Lower leg skin (tissue), 3 donors: ENCODE data around the gene KAT2B.

ENCODE experiments used
- POLR2A ChIP-seq, 2 donors: fragments of 450-650 bp; IDR thresholded peaks; one replicate each; pipeline ENCODE4 v1.6.1; 2016 to 2017; ENCODE audit warnings: antibody characterized with exemption in 2 of 2, mild to moderate bottlenecking in 1 of 2, moderate library complexity in 1 of 2
- TF ChIP-seq, protein P1 (sequence below), 3 donors: fragments of 450-650 bp; IDR thresholded peaks; one replicate each; pipeline ENCODE4 v1.5.1; 2016; ENCODE audit warnings: antibody characterized with exemption in 3 of 3, mild to moderate bottlenecking in 3 of 3, moderate library complexity in 2 of 3

- TF ChIP-seq, protein P1, sequence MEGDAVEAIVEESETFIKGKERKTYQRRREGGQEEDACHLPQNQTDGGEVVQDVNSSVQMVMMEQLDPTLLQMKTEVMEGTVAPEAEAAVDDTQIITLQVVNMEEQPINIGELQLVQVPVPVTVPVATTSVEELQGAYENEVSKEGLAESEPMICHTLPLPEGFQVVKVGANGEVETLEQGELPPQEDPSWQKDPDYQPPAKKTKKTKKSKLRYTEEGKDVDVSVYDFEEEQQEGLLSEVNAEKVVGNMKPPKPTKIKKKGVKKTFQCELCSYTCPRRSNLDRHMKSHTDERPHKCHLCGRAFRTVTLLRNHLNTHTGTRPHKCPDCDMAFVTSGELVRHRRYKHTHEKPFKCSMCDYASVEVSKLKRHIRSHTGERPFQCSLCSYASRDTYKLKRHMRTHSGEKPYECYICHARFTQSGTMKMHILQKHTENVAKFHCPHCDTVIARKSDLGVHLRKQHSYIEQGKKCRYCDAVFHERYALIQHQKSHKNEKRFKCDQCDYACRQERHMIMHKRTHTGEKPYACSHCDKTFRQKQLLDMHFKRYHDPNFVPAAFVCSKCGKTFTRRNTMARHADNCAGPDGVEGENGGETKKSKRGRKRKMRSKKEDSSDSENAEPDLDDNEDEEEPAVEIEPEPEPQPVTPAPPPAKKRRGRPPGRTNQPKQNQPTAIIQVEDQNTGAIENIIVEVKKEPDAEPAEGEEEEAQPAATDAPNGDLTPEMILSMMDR (IDR thresholded peaks at IDR 0.05) = no peak
- TF ChIP-seq POLR2A (IDR thresholded peaks at IDR 0.05) = no peak
Measured at GRCh38 chr3:20140881-20141280, 100.6 kb downstream of the KAT2B start.
